GM23338 (cell line): ENCODE measurements around the gene TMPRSS13. TPM values are rescaled to one million over a fixed set of nuclear protein-coding genes. Genes with fewer than 3 reads are reported as not detected.

Source experiments
- ATAC-seq: fragments of 200-7000 bp; cut with Tn5 transposase; 3 replicates; pipeline ENCODE4 v1.9.1; 2020
- DNase-seq: peaks from one replicate; pipeline ENCODE4 v3.0.0-alpha.2; 2015; ENCODE audit warnings: low spot score
- H2AFZ ChIP-seq: fragments of 200-600 bp; sonication (generic); 2 replicates; pipeline ENCODE4 v1.8.0; 2016; ENCODE audit warnings: antibody characterized with exemption, mild to moderate bottlenecking, moderate library complexity
- H3F3A ChIP-seq: fragments of 200-600 bp; sonication (generic); replicated peaks from 2 replicates; pipeline ENCODE4 v1.8.0; 2017; ENCODE audit warnings: antibody characterized with exemption, mixed run types, low read depth
- H3K27ac ChIP-seq: fragments of 200-600 bp; sonication (generic); 2 replicates; pipeline ENCODE4 v1.6.1; 2016; ENCODE audit warnings: low read depth
- H3K27me3 ChIP-seq: fragments of 200-600 bp; sonication (generic); 2 replicates; pipeline ENCODE4 v1.8.0; 2016; ENCODE audit warnings: mild to moderate bottlenecking, mixed run types, moderate library complexity; ENCODE audit not compliant: insufficient read depth
- H3K36me3 ChIP-seq: fragments of 200-600 bp; sonication (generic); 2 replicates; pipeline ENCODE4 v1.8.0; 2016; ENCODE audit warnings: mild to moderate bottlenecking; ENCODE audit not compliant: insufficient read depth
- H3K4me1 ChIP-seq: fragments of 200-600 bp; sonication (generic); 2 replicates; pipeline ENCODE4 v1.8.0; 2016; ENCODE audit warnings: mild to moderate bottlenecking, moderate library complexity; ENCODE audit not compliant: insufficient read depth
- H3K4me2 ChIP-seq: fragments of 200-600 bp; sonication (generic); 2 replicates; pipeline ENCODE4 v1.7.1; 2017; ENCODE audit warnings: mixed run types
- H3K4me3 ChIP-seq: fragments of 200-600 bp; sonication (generic); 2 replicates; pipeline ENCODE4 v1.6.1; 2016; ENCODE audit warnings: mixed run types
- H3K79me2 ChIP-seq: fragments of 200-600 bp; sonication (generic); replicated peaks from 2 replicates; pipeline ENCODE4 v1.8.0; 2017; ENCODE audit warnings: mild to moderate bottlenecking; ENCODE audit not compliant: insufficient read depth
- H3K9me2 ChIP-seq: fragments of 200-600 bp; sonication (generic); 2 replicates; pipeline ENCODE4 v1.8.0; 2017; ENCODE audit not compliant: insufficient read depth
- H4K20me1 ChIP-seq: fragments of 200-600 bp; sonication (generic); replicated peaks from 2 replicates; pipeline ENCODE4 v1.8.0; 2017; ENCODE audit warnings: mild to moderate bottlenecking; ENCODE audit not compliant: insufficient read depth
- H3K27ac Mint-ChIP-seq: 2 replicates; pipeline ENCODE4 v1.8.0; 2020; ENCODE audit warnings: inconsistent platforms, mild to moderate bottlenecking, moderate library complexity, mixed read lengths
- H3K27me3 Mint-ChIP-seq: 3 replicates; pipeline ENCODE4 v1.8.0; 2022; ENCODE audit warnings: low read depth, mild to moderate bottlenecking, moderate library complexity, mixed read lengths, inconsistent platforms; ENCODE audit not compliant: insufficient read depth, poor library complexity
- H3K36me3 Mint-ChIP-seq: 3 replicates; pipeline ENCODE4 v1.8.0; 2021; ENCODE audit warnings: low read depth, mild to moderate bottlenecking, inconsistent platforms, moderate library complexity, mixed read lengths
- H3K4me1 Mint-ChIP-seq: 3 replicates; pipeline ENCODE4 v1.8.0; 2020; ENCODE audit warnings: mild to moderate bottlenecking, inconsistent platforms, mixed read lengths
- H3K4me3 Mint-ChIP-seq: 3 replicates; pipeline ENCODE4 v1.8.0; 2021; ENCODE audit warnings: moderate library complexity, mild to moderate bottlenecking, inconsistent platforms, mixed read lengths
- H3K9me3 Mint-ChIP-seq: 3 replicates; pipeline ENCODE4 v1.8.0; 2020; ENCODE audit warnings: moderate library complexity, mild to moderate bottlenecking, inconsistent platforms, mixed read lengths
- CREB1 ChIP-seq: fragments of 250-450 bp; sonication (Bioruptor Pico); IDR thresholded peaks from 2 replicates; pipeline ENCODE4 v1.5.0; 2020; ENCODE audit warnings: low read depth, mild to moderate bottlenecking, moderate library complexity
- EZH2 ChIP-seq: fragments of 200-600 bp; sonication (generic); IDR thresholded peaks from one replicate; pipeline ENCODE4 v1.8.0; 2017; ENCODE audit warnings: antibody characterized with exemption, mild to moderate bottlenecking, low read depth; ENCODE audit not compliant: unreplicated experiment
- JUNB ChIP-seq: IDR thresholded peaks from one replicate; pipeline ENCODE4 v1.6.1; 2016; ENCODE audit warnings: antibody characterized with exemption; ENCODE audit not compliant: unreplicated experiment
- POLR2AphosphoS5 ChIP-seq: IDR thresholded peaks from 2 replicates; pipeline ENCODE4 v1.6.1; 2016; ENCODE audit warnings: antibody characterized with exemption, low read depth
- ZNF331 ChIP-seq: fragments of 250-450 bp; sonication (Bioruptor Pico); IDR thresholded peaks from 2 replicates; pipeline ENCODE4 v1.5.0; 2020; ENCODE audit warnings: low read depth, mild to moderate bottlenecking, moderate library complexity
- polyA plus RNA-seq: library from polyadenylated mRNA; unstranded; fragments of >200 nt; fragmentation: Nextera tagmentation; extraction: Ambion mirVana; gene quantifications from 2 replicates; pipeline ENCODE4 v1.2.1, GENCODE V29; 2016
- total RNA-seq: library from RNA; depleted of rRNA; stranded (reverse); fragments of >200 nt; shearing (Covaris generic); gene quantifications from 2 replicates; pipeline ENCODE4 v1.2.3, GENCODE V29; 2014
- TF ChIP-seq, protein P1 (sequence below): IDR thresholded peaks from one replicate; pipeline ENCODE4 v1.6.1; 2018; ENCODE audit warnings: antibody characterized with exemption; ENCODE audit not compliant: unreplicated experiment
- TF ChIP-seq, protein P2 (sequence below), 2 experiments: fragments of 200-600 bp in 1 of 2; sonication (generic) in 1 of 2; conservative IDR thresholded peaks; 2 replicates each; pipeline versions ENCODE4 v1.5.1 to v1.6.1; 2016 to 2017; ENCODE audit warnings: antibody characterized with exemption in 2 of 2, low read depth in 2 of 2, mild to moderate bottlenecking in 2 of 2, moderate library complexity in 1 of 2
- TF ChIP-seq, protein P3 (sequence below): IDR thresholded peaks from 2 replicates; pipeline ENCODE4 v1.6.1; 2016; ENCODE audit warnings: antibody characterized with exemption
- TF ChIP-seq, protein P4 (sequence below): fragments of 250-450 bp; sonication (Bioruptor Pico); IDR thresholded peaks from 2 replicates; pipeline ENCODE4 v1.5.0; 2020; ENCODE audit warnings: mild to moderate bottlenecking, moderate library complexity

TMPRSS13 gene
- total and polyA plus RNA-seq, 2 experiments from 2014 or later, result 0.31 TPM; not detected in 1

DNA sequence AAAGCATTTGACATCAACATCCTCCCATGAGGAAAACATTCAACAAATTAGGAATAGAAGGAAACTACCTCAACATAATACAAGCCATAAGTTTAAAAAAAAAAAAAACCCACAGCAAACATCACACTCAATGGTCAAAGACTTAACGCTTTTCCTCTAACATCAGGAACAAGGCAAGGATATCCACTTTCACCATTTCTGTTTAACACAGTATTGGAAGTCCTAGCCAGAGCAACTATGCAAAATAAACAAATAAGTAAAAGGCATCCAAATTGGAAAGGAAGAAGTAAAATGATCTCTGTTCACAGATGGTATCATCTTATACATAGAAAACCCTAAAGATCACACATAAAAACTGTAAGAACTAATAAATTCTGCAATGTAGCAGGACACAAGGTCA, 65.8 kb downstream of the TMPRSS13 start:
- Histone ChIP-seq H3K36me3 (no peaks in the 10 kb centered on the region), H3K4me3 (no peak overlapping the region), H3K4me1 (peaks cover 20% of the 10 kb centered on the region), H3K27me3 (no peaks in the 10 kb centered on the region), H2AFZ (no peak overlapping the region), H3F3A (no peaks in the 10 kb centered on the region), H3K27ac (no peak overlapping the region), H3K79me2 (peaks cover 32% of the 10 kb centered on the region), H4K20me1 (peaks cover 18% of the 10 kb centered on the region), H3K9me2 (no peaks in the 10 kb centered on the region), H3K4me2 (no peak overlapping the region)
- Mint-ChIP-seq H3K27me3 (no peaks in the 10 kb centered on the region), H3K36me3 (no peaks in the 10 kb centered on the region), H3K4me3 (no peak overlapping the region), H3K9me3 (no peaks in the 10 kb centered on the region; the same call in 2 of the 3 replicates), H3K27ac (no peak overlapping the region), H3K4me1 (peaks cover 28% of the 10 kb centered on the region)
- TF ChIP-seq CREB1 (CRISPR knock-in tag) (no peak), EZH2 (no peak), ZNF331 (CRISPR knock-in tag) (no peak), JUNB (no peak), POLR2AphosphoS5 (no peak)
- TF ChIP-seq, protein P1, sequence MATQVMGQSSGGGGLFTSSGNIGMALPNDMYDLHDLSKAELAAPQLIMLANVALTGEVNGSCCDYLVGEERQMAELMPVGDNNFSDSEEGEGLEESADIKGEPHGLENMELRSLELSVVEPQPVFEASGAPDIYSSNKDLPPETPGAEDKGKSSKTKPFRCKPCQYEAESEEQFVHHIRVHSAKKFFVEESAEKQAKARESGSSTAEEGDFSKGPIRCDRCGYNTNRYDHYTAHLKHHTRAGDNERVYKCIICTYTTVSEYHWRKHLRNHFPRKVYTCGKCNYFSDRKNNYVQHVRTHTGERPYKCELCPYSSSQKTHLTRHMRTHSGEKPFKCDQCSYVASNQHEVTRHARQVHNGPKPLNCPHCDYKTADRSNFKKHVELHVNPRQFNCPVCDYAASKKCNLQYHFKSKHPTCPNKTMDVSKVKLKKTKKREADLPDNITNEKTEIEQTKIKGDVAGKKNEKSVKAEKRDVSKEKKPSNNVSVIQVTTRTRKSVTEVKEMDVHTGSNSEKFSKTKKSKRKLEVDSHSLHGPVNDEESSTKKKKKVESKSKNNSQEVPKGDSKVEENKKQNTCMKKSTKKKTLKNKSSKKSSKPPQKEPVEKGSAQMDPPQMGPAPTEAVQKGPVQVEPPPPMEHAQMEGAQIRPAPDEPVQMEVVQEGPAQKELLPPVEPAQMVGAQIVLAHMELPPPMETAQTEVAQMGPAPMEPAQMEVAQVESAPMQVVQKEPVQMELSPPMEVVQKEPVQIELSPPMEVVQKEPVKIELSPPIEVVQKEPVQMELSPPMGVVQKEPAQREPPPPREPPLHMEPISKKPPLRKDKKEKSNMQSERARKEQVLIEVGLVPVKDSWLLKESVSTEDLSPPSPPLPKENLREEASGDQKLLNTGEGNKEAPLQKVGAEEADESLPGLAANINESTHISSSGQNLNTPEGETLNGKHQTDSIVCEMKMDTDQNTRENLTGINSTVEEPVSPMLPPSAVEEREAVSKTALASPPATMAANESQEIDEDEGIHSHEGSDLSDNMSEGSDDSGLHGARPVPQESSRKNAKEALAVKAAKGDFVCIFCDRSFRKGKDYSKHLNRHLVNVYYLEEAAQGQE, result no peak
- TF ChIP-seq, protein P2, sequence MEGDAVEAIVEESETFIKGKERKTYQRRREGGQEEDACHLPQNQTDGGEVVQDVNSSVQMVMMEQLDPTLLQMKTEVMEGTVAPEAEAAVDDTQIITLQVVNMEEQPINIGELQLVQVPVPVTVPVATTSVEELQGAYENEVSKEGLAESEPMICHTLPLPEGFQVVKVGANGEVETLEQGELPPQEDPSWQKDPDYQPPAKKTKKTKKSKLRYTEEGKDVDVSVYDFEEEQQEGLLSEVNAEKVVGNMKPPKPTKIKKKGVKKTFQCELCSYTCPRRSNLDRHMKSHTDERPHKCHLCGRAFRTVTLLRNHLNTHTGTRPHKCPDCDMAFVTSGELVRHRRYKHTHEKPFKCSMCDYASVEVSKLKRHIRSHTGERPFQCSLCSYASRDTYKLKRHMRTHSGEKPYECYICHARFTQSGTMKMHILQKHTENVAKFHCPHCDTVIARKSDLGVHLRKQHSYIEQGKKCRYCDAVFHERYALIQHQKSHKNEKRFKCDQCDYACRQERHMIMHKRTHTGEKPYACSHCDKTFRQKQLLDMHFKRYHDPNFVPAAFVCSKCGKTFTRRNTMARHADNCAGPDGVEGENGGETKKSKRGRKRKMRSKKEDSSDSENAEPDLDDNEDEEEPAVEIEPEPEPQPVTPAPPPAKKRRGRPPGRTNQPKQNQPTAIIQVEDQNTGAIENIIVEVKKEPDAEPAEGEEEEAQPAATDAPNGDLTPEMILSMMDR (conservative IDR thresholded peaks at IDR 0.05; ENCODE audit: low read depth in 2 of 2), result no peak
- TF ChIP-seq, protein P3, sequence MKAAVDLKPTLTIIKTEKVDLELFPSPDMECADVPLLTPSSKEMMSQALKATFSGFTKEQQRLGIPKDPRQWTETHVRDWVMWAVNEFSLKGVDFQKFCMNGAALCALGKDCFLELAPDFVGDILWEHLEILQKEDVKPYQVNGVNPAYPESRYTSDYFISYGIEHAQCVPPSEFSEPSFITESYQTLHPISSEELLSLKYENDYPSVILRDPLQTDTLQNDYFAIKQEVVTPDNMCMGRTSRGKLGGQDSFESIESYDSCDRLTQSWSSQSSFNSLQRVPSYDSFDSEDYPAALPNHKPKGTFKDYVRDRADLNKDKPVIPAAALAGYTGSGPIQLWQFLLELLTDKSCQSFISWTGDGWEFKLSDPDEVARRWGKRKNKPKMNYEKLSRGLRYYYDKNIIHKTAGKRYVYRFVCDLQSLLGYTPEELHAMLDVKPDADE, result no peak
- TF ChIP-seq, protein P4, sequence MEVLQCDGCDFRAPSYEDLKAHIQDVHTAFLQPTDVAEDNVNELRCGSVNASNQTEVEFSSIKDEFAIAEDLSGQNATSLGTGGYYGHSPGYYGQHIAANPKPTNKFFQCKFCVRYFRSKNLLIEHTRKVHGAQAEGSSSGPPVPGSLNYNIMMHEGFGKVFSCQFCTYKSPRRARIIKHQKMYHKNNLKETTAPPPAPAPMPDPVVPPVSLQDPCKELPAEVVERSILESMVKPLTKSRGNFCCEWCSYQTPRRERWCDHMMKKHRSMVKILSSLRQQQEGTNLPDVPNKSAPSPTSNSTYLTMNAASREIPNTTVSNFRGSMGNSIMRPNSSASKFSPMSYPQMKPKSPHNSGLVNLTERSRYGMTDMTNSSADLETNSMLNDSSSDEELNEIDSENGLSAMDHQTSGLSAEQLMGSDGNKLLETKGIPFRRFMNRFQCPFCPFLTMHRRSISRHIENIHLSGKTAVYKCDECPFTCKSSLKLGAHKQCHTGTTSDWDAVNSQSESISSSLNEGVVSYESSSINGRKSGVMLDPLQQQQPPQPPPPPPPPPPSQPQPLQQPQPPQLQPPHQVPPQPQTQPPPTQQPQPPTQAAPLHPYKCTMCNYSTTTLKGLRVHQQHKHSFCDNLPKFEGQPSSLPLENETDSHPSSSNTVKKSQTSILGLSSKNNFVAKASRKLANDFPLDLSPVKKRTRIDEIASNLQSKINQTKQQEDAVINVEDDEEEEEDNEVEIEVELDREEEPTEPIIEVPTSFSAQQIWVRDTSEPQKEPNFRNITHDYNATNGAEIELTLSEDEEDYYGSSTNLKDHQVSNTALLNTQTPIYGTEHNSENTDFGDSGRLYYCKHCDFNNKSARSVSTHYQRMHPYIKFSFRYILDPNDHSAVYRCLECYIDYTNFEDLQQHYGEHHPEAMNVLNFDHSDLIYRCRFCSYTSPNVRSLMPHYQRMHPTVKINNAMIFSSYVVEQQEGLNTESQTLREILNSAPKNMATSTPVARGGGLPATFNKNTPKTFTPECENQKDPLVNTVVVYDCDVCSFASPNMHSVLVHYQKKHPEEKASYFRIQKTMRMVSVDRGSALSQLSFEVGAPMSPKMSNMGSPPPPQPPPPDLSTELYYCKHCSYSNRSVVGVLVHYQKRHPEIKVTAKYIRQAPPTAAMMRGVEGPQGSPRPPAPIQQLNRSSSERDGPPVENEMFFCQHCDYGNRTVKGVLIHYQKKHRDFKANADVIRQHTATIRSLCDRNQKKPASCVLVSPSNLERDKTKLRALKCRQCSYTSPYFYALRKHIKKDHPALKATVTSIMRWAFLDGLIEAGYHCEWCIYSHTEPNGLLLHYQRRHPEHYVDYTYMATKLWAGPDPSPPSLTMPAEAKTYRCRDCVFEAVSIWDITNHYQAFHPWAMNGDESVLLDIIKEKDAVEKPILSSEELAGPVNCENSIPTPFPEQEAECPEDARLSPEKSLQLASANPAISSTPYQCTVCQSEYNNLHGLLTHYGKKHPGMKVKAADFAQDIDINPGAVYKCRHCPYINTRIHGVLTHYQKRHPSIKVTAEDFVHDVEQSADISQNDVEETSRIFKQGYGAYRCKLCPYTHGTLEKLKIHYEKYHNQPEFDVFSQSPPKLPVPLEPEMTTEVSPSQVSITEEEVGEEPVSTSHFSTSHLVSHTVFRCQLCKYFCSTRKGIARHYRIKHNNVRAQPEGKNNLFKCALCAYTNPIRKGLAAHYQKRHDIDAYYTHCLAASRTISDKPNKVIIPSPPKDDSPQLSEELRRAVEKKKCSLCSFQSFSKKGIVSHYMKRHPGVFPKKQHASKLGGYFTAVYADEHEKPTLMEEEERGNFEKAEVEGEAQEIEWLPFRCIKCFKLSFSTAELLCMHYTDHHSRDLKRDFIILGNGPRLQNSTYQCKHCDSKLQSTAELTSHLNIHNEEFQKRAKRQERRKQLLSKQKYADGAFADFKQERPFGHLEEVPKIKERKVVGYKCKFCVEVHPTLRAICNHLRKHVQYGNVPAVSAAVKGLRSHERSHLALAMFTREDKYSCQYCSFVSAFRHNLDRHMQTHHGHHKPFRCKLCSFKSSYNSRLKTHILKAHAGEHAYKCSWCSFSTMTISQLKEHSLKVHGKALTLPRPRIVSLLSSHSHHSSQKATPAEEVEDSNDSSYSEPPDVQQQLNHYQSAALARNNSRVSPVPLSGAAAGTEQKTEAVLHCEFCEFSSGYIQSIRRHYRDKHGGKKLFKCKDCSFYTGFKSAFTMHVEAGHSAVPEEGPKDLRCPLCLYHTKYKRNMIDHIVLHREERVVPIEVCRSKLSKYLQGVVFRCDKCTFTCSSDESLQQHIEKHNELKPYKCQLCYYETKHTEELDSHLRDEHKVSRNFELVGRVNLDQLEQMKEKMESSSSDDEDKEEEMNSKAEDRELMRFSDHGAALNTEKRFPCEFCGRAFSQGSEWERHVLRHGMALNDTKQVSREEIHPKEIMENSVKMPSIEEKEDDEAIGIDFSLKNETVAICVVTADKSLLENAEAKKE (CRISPR knock-in tag), result no peak
- ATAC-seq, result no peak
- no peak for DNase-seq
